Esophagus (tissue), 2 donors: ENCODE measurements around the gene GJB6. TPM values are rescaled to one million over a fixed set of nuclear protein-coding genes. Genes with fewer than 3 reads are reported as not detected.

Experiments used
- H3K27ac ChIP-seq, 2 donors: one replicate each; pipeline ENCODE4 v1.5.1; 2013; ENCODE audit warnings: low read depth in 2 of 2, mild to moderate bottlenecking in 2 of 2, inconsistent platforms in 1 of 2, low read length in 1 of 2, moderate library complexity in 1 of 2
- H3K27me3 ChIP-seq, 2 donors: one replicate each; pipeline ENCODE4 v1.6.1; 2013; ENCODE audit warnings: low read length in 2 of 2, control low read depth in 1 of 2, mild to moderate bottlenecking in 1 of 2; ENCODE audit not compliant: insufficient read depth in 2 of 2, control insufficient read depth in 1 of 2
- H3K36me3 ChIP-seq, 2 donors: one replicate each; pipeline ENCODE4 v1.6.1; 2013; ENCODE audit warnings: low read length in 1 of 2; ENCODE audit not compliant: control insufficient read depth in 2 of 2, insufficient read depth in 2 of 2
- H3K4me1 ChIP-seq, 2 donors: one replicate each; pipeline ENCODE4 v1.6.1; 2013; ENCODE audit warnings: low read length in 1 of 2; ENCODE audit not compliant: control insufficient read depth in 2 of 2, insufficient read depth in 2 of 2
- H3K4me3 ChIP-seq, 2 donors: one replicate each; pipeline ENCODE4 v1.5.1; 2013; ENCODE audit warnings: low read length in 2 of 2, mild to moderate bottlenecking in 2 of 2, low read depth in 1 of 2, moderate library complexity in 1 of 2
- H3K9me3 ChIP-seq, 2 donors: one replicate each; pipeline ENCODE4 v1.6.1; 2013; ENCODE audit warnings: mild to moderate bottlenecking in 2 of 2, low read depth in 1 of 2, low read length in 1 of 2, moderate library complexity in 1 of 2; ENCODE audit not compliant: control insufficient read depth in 2 of 2, insufficient read depth in 1 of 2
- WGBS, 2 donors: extraction: QIAGEN DNeasy Blood & Tissue Kit; methylation state at CpG; one replicate each; pipeline ENCODE4 v1.1.7; 2013; 5-methylcytosine and 5-hydroxymethylcytosine counted together
- polyA plus RNA-seq, 2 donors: library from polyadenylated mRNA; stranded (reverse); fragments of 200-250 nt; gene quantifications; one replicate each; pipeline ENCODE4 v1.2.3, GENCODE V29; 2013
- donor health status: healthy with polysubstance abuse.
- donor health status: Bipolar disorder and iron deficiency.

GJB6 gene
- polyA plus RNA-seq, 2 donors: 230 to 294 TPM

DNA sequence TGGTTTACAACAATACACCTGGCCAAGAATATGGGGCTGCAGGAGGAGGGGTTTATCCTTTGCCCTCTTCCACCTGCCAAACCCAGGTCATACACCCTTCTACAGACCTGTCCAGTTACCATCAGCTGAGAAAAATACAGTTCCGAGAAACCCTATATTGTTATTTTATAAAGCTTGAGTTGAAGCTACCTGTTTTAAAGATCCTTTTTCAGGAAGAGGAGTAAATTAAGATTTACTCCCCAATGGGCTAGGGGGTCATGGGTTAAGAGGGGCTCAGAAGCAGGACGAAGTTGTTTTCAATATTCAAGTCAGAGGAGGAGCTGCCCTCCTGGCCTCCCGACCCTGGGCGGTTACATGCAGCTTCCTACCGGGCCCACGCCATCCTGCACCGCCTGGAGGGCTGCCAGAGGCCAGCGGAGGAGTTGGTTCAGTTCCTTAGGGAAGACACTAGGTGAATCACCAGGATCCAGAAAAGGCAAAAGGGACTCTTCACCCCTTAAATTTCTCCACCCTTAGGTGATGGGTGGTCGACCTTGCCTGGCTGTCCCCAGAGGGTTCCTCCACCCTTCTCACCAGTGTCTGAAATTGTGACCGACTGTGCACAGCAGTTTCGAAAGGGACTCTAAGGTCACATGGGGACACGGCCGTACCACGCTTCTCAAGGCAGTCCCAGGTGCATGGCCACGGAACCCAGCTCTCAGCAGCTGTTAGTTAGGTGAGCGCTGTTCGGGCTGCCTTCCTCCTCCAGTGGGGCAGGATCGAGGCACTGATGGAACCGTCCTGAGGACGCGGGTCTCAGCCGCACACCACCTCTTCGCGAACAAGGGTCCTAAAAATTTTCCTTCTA lies 40.6 kb downstream of the GJB6 start:
- peak overlapping the region; percentile 81 to 87 for H3K27ac ChIP-seq
- peaks cover 0 to 2% of the 10 kb centered on the region in 2 donors for H3K27me3 ChIP-seq
- 34% methylated on average over 24 of the region's 24 CpGs for WGBS, 2 donors
- peak overlapping the region; percentile 60 to 66 for H3K4me3 ChIP-seq
- peaks cover 0 to 2% of the 10 kb centered on the region in 2 donors for H3K4me1 ChIP-seq
- H3K36me3 ChIP-seq: peaks cover 0 to 9% of the 10 kb centered on the region in 2 donors
- H3K9me3 ChIP-seq: no peaks in the 10 kb centered on the region

DNA sequence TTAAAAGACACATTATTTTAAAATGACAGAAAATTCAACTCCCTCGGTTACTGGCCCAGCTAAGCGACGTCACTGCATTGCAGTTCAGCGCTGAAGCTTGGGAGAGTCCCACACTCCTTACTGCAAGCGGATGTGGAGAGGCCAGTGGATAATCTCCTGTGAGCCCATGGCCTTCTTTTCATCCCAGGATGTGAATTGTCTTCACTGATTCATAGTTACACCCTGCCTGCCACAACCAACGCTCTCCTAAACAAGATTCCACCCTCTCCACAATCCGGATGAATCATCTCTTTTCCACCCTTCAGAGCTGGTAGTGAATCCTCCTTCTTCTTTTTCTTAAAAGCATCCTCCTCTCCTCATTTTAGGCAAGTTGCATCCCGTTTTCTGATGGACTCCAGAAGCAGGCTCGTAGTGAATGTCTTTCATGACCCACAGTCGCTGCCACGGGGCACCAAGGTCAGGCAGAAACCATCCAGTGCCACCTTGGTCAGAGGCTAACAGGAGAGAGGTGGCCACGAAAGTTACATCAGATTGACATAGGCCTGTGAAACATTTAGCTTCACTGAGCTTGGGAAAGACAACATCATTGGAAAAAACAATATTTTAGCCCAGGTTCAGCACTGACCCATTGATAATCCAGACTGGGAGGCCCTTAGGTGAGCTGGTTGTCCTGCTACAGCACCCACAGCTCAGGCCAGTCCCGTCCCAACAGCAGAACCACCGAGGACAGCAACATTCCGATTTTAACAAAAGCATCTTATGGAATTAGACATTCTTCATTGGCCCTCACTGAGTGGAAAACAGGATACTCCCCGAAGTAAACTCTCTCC lies 41.4 kb downstream of the GJB6 start:
- Histone ChIP-seq H3K9me3 (no peaks in the 10 kb centered on the region), H3K27me3 (peaks cover 0 to 2% of the 10 kb centered on the region in 2 donors), H3K27ac (peak overlapping the region; percentile 81 to 87), H3K36me3 (peaks cover 0 to 9% of the 10 kb centered on the region in 2 donors), H3K4me1 (peaks cover 0 to 2% of the 10 kb centered on the region in 2 donors), H3K4me3 (peak overlapping the region; percentile 60 to 66)
- WGBS, 2 donors: 65 to 72% methylated on average over 16 of the region's 16 CpGs

DNA sequence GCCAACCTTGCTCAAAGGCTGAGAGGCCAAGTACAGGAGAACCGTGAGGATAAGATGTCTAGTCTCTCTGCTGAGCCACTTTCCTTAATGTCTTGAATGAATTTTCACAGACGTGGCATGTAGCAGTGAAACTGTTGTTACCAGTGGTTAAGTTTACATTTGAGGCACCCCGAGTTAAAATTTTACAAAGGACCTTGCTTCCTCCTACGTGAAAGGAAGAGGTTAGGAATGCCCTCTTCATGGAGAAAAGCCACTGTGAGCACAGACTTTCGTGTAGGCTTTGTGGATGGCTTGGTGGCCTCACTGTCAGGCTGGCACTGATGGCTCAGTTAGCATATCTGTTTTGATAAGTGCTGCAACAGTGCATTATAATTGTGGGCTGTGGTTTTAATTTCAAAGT lies 42.0 kb downstream of the GJB6 start:
- Histone ChIP-seq H3K27me3 (no peaks in the 10 kb centered on the region), H3K9me3 (no peaks in the 10 kb centered on the region), H3K27ac (peak overlapping the region; percentile 49 to 81), H3K36me3 (peaks cover 0 to 9% of the 10 kb centered on the region in 2 donors), H3K4me3 (peak overlapping the region; percentile 60 to 66), H3K4me1 (peaks cover 0 to 2% of the 10 kb centered on the region in 2 donors)
- 62 to 75% methylated on average over 5 of the region's 5 CpGs for WGBS, 2 donors

DNA sequence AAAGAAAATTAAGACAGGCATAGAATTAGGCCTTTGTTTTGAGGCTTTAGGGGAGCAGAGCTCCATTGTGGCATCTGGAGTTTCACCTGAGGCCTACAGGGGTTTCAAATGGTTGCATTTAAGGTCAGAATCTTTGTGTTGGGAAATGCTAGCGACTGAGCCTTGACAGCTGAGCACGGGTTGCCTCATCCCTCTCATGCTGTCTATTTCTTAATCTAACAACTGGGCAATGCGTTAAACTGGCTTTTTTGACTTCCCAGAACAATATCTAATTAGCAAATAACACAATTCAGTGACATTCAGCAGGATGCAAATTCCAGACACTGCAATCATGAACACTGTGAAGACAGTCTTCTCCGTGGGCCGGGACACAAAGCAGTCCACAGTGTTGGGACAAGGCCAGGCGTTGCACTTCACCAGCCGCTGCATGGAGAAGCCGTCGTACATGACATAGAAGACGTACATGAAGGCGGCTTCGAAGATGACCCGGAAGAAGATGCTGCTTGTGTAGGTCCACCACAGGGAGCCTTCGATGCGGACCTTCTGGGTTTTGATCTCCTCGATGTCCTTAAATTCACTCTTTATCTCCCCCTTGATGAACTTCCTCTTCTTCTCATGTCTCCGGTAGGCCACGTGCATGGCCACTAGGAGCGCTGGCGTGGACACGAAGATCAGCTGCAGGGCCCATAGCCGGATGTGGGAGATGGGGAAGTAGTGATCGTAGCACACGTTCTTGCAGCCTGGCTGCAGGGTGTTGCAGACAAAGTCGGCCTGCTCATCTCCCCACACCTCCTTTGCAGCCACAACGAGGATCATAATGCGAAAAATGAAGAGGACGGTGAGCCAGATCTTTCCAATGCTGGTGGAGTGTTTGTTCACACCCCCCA lies 43.2 kb downstream of the GJB6 start:
- Histone ChIP-seq H3K4me1 (peaks cover 0 to 2% of the 10 kb centered on the region in 2 donors), H3K4me3 (no peak overlapping the region), H3K27ac (peak overlapping the region in 1 of 2 donors; percentile 61), H3K27me3 (no peaks in the 10 kb centered on the region), H3K9me3 (no peaks in the 10 kb centered on the region), H3K36me3 (peaks cover 0 to 9% of the 10 kb centered on the region in 2 donors)
- 84 to 89% methylated on average over 28 of the region's 28 CpGs for WGBS, 2 donors

DNA sequence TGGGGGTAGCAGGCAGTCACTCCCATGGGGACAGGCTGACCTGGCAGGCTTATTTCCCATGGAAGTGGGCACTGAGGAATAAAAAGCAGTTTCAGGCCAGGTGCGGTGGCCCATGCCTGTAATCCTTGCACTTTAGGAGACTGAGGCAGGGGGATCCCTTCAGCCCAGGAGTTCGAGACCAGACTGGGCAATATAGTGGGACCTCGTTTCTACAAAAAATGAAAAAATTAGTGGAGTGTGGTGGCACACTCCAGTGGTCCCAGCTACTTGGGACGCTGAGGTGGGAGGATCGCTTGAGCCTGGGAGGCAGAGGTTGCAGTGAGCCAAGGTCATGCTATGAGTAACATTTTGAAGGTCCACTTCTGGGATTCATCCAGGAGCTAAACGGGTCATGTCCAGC lies 45.3 kb downstream of the GJB6 start:
- peaks cover 0 to 2% of the 10 kb centered on the region in 2 donors for H3K4me1 ChIP-seq
- H3K36me3 ChIP-seq: peaks cover 0 to 9% of the 10 kb centered on the region in 2 donors
- H3K4me3 ChIP-seq: no peak overlapping the region
- H3K27ac ChIP-seq: no peak overlapping the region
- 71 to 76% methylated on average over 6 of the region's 6 CpGs for WGBS, 2 donors
- no peaks in the 10 kb centered on the region for H3K27me3 ChIP-seq
- H3K9me3 ChIP-seq: no peaks in the 10 kb centered on the region

DNA sequence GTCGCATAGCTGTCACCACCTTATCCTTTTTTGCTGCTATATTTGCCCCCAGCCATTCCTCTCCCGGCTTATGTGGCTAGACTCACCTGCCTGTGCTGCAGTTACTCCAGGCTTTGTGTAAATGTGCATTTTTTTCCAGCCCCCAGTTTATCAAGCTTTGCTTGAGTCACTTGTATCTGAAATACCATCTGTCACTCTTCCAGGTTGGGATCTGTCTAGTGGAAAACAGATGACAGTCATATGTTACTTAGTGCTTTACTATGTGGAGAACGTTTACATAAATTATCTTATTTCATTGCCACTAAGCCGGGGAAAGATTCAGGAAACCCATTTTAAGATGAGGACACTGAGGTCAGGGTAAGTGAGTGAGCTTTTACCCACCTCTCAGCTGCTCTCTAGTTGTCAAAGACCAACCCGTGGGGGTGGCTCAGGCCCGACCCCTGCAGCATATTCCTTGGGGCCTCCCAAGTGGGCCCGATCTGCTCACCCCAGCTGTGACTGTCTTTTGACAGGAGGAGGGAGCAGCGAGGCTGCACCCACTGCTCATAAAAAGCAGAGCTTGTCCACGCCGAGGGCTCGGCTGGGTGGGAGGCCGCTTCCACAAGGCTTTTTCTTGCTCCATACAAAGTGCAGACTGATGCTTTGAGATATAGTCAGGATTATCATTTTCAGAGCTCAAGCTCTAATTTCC lies 46.6 kb downstream of the GJB6 start:
- Histone ChIP-seq H3K4me3 (no peak overlapping the region), H3K27ac (no peak overlapping the region), H3K27me3 (no peaks in the 10 kb centered on the region), H3K4me1 (peaks cover 0 to 2% of the 10 kb centered on the region in 2 donors), H3K36me3 (peaks cover 0 to 9% of the 10 kb centered on the region in 2 donors), H3K9me3 (no peaks in the 10 kb centered on the region)
- 73 to 76% methylated on average over 12 of the region's 12 CpGs for WGBS, 2 donors

DNA sequence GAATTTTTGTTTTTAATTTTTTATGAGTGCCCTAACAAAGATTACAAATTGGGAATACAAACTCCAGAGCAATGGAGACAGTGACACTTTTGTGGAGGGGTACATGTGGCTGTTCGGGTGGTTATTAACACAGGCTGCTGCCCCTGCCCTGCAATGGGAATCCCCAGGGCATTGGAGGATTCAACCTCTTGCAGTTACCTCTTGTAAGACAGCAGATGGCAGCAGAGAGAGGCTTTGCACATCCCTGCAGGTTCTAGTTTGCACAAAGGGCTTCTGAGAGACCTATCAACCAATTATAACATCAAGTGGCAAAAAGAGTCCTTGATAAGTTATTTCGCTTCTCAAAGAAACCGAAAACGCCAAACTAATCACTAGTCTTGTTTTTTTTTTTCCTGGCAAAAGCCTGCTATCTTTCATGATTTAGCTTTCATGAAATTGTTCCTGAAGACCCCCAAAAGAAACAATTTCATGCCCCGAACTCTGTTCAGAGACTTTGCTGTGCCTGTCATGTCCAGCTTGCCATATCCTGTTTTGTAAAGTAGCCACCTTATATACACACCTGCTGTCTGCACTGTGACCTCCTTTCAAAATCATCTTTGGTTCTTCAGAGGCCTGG lies 49.8 kb downstream of the GJB6 start:
- H3K27ac ChIP-seq: no peak overlapping the region
- no peaks in the 10 kb centered on the region for H3K9me3 ChIP-seq
- peaks cover 0 to 3% of the 10 kb centered on the region in 2 donors for H3K36me3 ChIP-seq
- H3K4me3 ChIP-seq: no peak overlapping the region
- 21 to 23% methylated on average over 5 of the region's 5 CpGs for WGBS, 2 donors
- peaks cover 2 to 8% of the 10 kb centered on the region in 2 donors for H3K4me1 ChIP-seq
- H3K27me3 ChIP-seq: no peaks in the 10 kb centered on the region

DNA sequence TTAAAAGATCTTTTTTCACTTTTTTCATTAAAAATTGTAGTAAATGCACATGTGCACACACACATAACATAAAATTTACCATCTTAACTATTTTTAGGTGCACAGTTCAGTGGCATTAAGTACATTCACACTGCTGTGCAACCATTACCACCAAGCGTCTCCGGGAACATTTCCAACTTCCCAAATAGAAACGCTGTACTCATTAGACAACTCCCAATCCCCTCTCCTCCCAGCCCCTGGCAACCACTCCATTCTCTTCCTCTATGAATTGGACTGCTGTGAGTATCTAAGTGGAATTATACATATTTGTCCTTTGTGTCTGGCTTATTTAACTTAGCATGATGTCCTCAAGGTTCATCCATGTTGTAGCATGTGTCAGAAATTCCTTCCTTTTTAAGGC lies 50.9 kb downstream of the GJB6 start:
- H3K4me3 ChIP-seq: no peak overlapping the region
- H3K9me3 ChIP-seq: no peaks in the 10 kb centered on the region
- no peak overlapping the region for H3K27ac ChIP-seq
- WGBS, 2 donors: 42 to 64% methylated on average over 3 of the region's 3 CpGs
- peaks cover 2 to 10% of the 10 kb centered on the region in 2 donors for H3K4me1 ChIP-seq
- H3K36me3 ChIP-seq: no peaks in the 10 kb centered on the region
- H3K27me3 ChIP-seq: no peaks in the 10 kb centered on the region
